NT2/D1 (cell line): ENCODE measurements around the gene HEATR5B.

Experiments
- DNase-seq: peaks from one replicate; pipeline ENCODE4 v3.0.0-alpha.2; 2011; ENCODE audit warnings: low read depth, low spot score
- H3K27me3 ChIP-seq: 2 replicates; pipeline ENCODE4 v1.6.0; 2011; ENCODE audit warnings: mild to moderate bottlenecking; ENCODE audit not compliant: insufficient read length, insufficient read depth
- H3K36me3 ChIP-seq: 2 replicates; pipeline ENCODE4 v1.6.1; 2011; ENCODE audit warnings: mild to moderate bottlenecking, low read length, mixed read lengths; ENCODE audit not compliant: insufficient read depth, insufficient read length
- H3K4me1 ChIP-seq: 2 replicates; pipeline ENCODE4 v1.5.1; 2011; ENCODE audit not compliant: insufficient read depth, insufficient read length
- H3K4me3 ChIP-seq: 2 replicates; pipeline ENCODE4 v1.5.1; 2011; ENCODE audit warnings: low read depth; ENCODE audit not compliant: insufficient read length
- H3K9ac ChIP-seq: 2 replicates; pipeline ENCODE4 v1.6.0; 2011; ENCODE audit warnings: low read depth; ENCODE audit not compliant: insufficient read length
- H3K9me3 ChIP-seq: 2 replicates; pipeline ENCODE4 v1.5.1; 2011; ENCODE audit warnings: mild to moderate bottlenecking, low read length; ENCODE audit not compliant: insufficient read depth
- SUZ12 ChIP-seq: IDR thresholded peaks from 2 replicates; pipeline ENCODE4 v1.6.1; 2011; ENCODE audit not compliant: insufficient read length, insufficient read depth; ENCODE audit errors: extremely low read depth
- YY1 ChIP-seq: IDR thresholded peaks from 2 replicates; pipeline ENCODE4 v1.6.1; 2011; ENCODE audit not compliant: insufficient read length, insufficient read depth
- ZNF274 ChIP-seq: IDR thresholded peaks from 2 replicates; pipeline ENCODE4 v1.6.1; 2011; ENCODE audit warnings: mild to moderate bottlenecking, low read depth, low read length

The HEATR5B gene

DNA sequence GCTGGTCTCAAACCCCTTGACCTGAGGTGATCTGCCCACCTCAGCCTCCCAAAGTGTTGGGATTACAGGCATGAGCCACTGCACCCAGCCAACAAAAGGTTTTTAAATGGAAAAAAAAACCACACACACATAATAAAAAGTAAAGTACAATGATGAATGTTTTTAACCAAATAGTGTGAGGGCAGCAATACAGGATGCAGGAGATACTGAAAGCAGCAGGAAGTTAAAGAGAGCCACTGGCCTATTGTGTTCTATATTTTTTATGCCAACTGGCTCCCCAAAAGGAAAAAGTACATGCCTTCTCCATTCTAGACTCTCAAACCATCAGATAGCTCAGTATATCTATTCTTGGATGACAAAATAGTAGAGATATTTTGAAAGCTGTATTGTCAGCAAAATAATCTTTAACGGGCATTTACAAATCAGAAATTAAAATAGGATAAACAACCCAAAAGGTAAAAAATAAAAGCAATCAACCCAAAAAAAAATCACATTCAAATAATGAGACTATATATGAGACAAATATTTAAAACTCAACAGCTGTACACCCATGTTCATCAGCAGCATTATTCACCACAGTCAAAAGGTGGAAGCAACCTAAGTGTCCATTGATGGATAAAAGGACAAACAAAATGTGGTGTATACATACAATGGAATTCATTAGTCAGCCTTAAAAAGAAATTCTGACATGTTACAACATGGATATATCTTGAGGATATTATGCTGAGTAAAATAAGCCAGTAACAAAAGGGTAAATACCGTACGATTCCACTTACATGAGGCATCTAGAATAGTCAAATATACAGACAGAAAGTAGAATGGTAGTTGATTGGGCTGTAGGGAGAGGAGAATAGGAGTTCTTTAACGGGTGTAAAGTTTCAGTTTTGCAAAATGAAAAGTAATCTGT is 26.4 kb upstream of the HEATR5B start:
- no peaks in the 10 kb centered on the region for H3K9me3 ChIP-seq
- H3K9ac ChIP-seq, result no peak overlapping the region
- DNase-seq, result no peak
- TF ChIP-seq SUZ12 (no peak), ZNF274 (no peak), YY1 (no peak)
- peaks cover 16% of the 10 kb centered on the region for H3K36me3 ChIP-seq
- no peak overlapping the region for H3K4me3 ChIP-seq
- no peaks in the 10 kb centered on the region for H3K4me1 ChIP-seq
- H3K27me3 ChIP-seq, result no peaks in the 10 kb centered on the region

DNA sequence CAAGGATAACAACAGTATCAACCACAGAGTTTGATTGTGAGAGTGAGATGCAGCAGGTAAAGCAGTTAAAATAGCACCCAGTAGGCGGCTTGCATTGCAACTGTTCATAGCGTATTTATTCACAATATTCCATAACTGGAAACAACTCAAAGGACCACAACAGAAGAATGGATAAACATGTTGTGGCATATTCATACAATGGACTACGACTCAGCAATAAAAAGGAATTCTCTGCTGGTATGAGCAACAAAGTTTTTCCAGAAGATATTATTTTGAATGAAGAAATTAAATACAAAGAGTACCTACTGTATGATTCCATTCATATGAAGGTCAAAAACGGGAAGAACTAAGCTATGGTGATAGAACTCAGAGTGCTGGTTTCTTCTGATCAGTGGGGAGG is 25.4 kb upstream of the HEATR5B start:
- TF ChIP-seq ZNF274 (no peak), YY1 (no peak)
- Histone ChIP-seq H3K4me1 (no peaks in the 10 kb centered on the region), H3K4me3 (no peak overlapping the region), H3K9me3 (no peaks in the 10 kb centered on the region), H3K36me3 (peaks cover 16% of the 10 kb centered on the region), H3K9ac (no peak overlapping the region), H3K27me3 (no peaks in the 10 kb centered on the region)
- no peak for DNase-seq

DNA sequence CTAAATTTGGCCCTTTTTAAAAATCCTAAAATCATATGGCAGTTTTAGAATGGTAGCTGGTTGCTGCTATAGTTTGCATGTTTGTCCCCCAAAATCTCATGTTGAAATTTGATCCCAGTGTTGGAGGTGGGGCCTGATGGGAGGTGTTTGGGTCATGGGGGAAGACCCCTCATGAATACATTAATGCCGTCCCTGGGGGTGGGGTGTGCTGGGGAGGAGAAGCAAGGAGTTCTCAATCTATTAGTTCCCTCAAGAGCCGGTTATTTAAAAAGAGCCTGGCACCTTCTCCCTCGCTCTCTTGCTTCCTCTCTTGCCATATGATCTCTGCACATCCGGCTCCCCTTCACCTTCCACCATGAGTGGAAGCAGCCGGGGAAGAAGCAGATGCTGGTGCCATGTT is 21.0 kb upstream of the HEATR5B start:
- H3K27me3 ChIP-seq, result no peaks in the 10 kb centered on the region
- H3K9me3 ChIP-seq, result no peaks in the 10 kb centered on the region
- H3K4me1 ChIP-seq, result no peaks in the 10 kb centered on the region
- DNase-seq, result peak; percentile 8
- no peak overlapping the region for H3K4me3 ChIP-seq
- H3K9ac ChIP-seq, result no peak overlapping the region
- TF ChIP-seq ZNF274, result no peak
- no peak for TF ChIP-seq SUZ12
- TF ChIP-seq YY1, result no peak
- H3K36me3 ChIP-seq, result peaks cover 20% of the 10 kb centered on the region

DNA sequence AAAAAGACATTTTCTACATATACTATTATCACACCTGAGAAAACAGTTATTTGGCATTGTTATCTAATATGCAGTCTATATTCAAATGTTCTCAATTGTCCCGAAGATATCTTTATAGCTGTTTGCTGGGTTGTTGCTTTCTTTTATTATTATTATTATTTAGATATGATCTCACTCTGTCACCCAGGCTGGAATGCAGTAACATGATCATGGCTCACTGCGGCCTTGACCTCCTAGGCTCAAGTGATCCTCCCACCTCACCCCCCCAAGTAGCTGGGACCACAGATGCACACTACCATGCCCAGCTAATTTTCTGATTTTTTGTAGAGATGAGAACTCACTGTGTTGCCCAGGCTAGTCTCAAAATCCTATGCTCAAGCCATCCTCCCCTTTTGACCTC is 20.0 kb upstream of the HEATR5B start:
- no peak overlapping the region for H3K4me3 ChIP-seq
- H3K9ac ChIP-seq, result no peak overlapping the region
- TF ChIP-seq ZNF274, result no peak
- TF ChIP-seq SUZ12, result no peak
- no peak for TF ChIP-seq YY1
- H3K4me1 ChIP-seq, result no peaks in the 10 kb centered on the region
- no peaks in the 10 kb centered on the region for H3K27me3 ChIP-seq
- DNase-seq, result no peak
- H3K9me3 ChIP-seq, result no peaks in the 10 kb centered on the region
- peaks cover 23% of the 10 kb centered on the region for H3K36me3 ChIP-seq

DNA sequence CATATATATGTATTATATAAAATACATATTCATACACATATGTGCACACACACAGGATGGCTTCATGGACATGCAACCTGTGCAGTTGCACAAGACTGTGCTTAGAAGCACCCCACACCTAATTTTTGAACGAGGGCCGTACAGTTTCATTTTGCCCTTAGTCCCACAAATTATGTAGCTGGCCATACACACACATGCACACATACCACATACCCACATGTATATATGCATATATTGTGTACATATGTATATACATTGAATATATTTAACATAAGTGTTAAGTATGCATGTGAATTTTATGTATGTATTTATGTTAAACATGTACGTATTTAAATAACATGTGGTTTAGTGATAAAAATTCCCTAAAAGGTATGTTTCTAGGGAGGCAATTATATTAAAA is 18.4 kb upstream of the HEATR5B start:
- H3K27me3 ChIP-seq, result no peaks in the 10 kb centered on the region
- DNase-seq, result no peak
- no peak overlapping the region for H3K9ac ChIP-seq
- no peak for TF ChIP-seq SUZ12
- TF ChIP-seq YY1, result no peak
- no peak for TF ChIP-seq ZNF274
- no peak overlapping the region for H3K4me3 ChIP-seq
- no peaks in the 10 kb centered on the region for H3K4me1 ChIP-seq
- H3K9me3 ChIP-seq, result no peaks in the 10 kb centered on the region
- peaks cover 21% of the 10 kb centered on the region for H3K36me3 ChIP-seq

DNA sequence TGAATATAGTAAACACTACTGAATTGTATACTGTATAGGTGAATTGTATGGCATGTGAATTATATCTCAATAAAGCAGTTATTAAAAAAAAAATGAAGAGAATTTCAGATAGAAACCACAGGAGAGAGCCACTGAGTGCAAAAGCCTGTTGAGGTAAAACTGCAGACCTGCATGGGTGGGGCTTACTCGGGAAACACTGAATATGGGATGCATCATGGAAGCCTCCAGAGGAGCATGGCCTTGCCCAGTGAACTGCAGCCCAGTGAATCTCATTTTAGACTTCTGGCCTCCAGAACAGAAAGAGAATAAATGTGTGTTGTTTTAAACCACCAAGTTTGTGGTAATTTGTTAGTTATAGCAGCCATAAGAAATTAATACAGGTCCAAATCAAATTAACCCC is 15.9 kb upstream of the HEATR5B start:
- Histone ChIP-seq H3K9ac (no peak overlapping the region), H3K27me3 (no peaks in the 10 kb centered on the region), H3K9me3 (no peaks in the 10 kb centered on the region), H3K4me3 (no peak overlapping the region), H3K4me1 (no peaks in the 10 kb centered on the region), H3K36me3 (peaks cover 18% of the 10 kb centered on the region)
- no peak for TF ChIP-seq ZNF274
- no peak for DNase-seq

DNA sequence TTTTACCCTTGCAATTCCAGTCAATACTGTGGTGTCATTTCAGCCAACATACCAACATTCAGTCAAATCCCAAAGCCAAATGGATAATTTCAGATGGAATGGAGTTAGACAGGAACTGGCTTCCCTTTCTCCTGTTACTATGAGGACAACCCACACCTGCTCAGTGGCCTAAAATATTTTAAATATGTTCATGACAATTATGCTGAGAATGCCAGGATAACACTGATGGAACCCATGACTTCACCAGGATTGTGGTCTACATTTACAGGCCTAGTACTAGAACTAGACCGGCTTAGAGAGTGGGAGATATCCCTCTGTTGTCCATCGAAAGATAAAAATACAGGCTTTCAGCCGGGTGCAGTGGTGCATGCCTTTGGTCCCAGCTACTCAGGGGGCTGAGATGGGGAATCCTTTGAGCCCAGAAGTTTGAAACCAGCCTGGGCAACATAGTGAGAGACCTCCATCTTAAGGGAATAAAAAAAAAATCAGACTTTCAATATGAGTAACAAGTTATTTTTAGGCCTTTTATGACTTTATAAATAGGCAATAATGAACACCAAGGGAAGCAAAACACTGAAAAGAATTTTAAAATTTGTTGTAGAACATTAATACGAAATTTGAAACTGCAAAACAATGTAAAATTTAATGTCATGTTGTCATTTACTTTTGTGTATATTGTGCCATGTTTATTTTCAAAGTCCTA is 14.4 kb upstream of the HEATR5B start:
- Histone ChIP-seq H3K36me3 (peaks cover 29% of the 10 kb centered on the region), H3K4me3 (no peak overlapping the region), H3K9me3 (no peaks in the 10 kb centered on the region), H3K9ac (no peak overlapping the region), H3K27me3 (no peaks in the 10 kb centered on the region), H3K4me1 (no peaks in the 10 kb centered on the region)
- TF ChIP-seq ZNF274 (no peak), SUZ12 (no peak), YY1 (no peak)
- no peak for DNase-seq
